Calu3 (cell line): ENCODE results near the gene SLC25A24. TPM values are rescaled to one million over a fixed set of nuclear protein-coding genes. Genes with fewer than 3 reads are reported as not detected.
A peak's percentile ranks its signal among the peaks of the same experiment; 100 is the strongest.
"Not testable (repeated sequence)": the region's sequence is repeated elsewhere in the genome, so short reads cannot be mapped to it uniquely, and the experiment has no call there.

ENCODE experiments used
- Bru-seq: library from RNA; stranded (reverse); fragments of 400-500 nt; gene quantifications from one replicate; lab custom pipeline; 2021; lab: Mats Ljungman, UMichigan
- BruChase-seq, 2 experiments: library from RNA; stranded (reverse); fragments of 400-500 nt; gene quantifications; one replicate each; lab custom pipeline; 2021; lab: Mats Ljungman, UMichigan
- BruUV-seq: library from RNA; stranded (reverse); fragments of 400-500 nt; replicated peaks from 2 replicates; lab custom pipeline; 2021; lab: Mats Ljungman, UMichigan
- CTCF ChIA-PET: fragments of 300-600 bp; sonication (Branson Sonifier 250); formaldehyde crosslinking; loops from one replicate; lab custom pipeline; 2022; ENCODE audit warnings: antibody characterized with exemption; lab: Charles Lee
- DNase-seq: peaks from one replicate; pipeline ENCODE4 v3.0.0; 2022
- H3K27ac Mint-ChIP-seq: one replicate; pipeline ENCODE4 v1.8.0; 2022; ENCODE audit warnings: mixed read lengths; ENCODE audit not compliant: unreplicated experiment
- H3K27me3 Mint-ChIP-seq: one replicate; pipeline ENCODE4 v1.8.0; 2022; ENCODE audit warnings: mixed read lengths; ENCODE audit not compliant: unreplicated experiment
- H3K36me3 Mint-ChIP-seq: one replicate; pipeline ENCODE4 v1.8.0; 2022; ENCODE audit warnings: mild to moderate bottlenecking, moderate library complexity, mixed read lengths; ENCODE audit not compliant: insufficient read depth, unreplicated experiment
- H3K4me1 Mint-ChIP-seq: one replicate; pipeline ENCODE4 v1.8.0; 2022; ENCODE audit warnings: mild to moderate bottlenecking, low read depth, mixed read lengths; ENCODE audit not compliant: unreplicated experiment
- H3K4me3 Mint-ChIP-seq: one replicate; pipeline ENCODE4 v1.8.0; 2022; ENCODE audit warnings: mild to moderate bottlenecking, low read depth, moderate library complexity, mixed read lengths; ENCODE audit not compliant: unreplicated experiment
- H3K9me3 Mint-ChIP-seq: one replicate; pipeline ENCODE4 v1.8.0; 2022; ENCODE audit warnings: low read depth, mixed read lengths; ENCODE audit not compliant: unreplicated experiment
- CTCF ChIP-seq: fragments of 200-600 bp; IDR thresholded peaks from one replicate; pipeline ENCODE4 v1.8.0; 2022; ENCODE audit warnings: antibody characterized with exemption; ENCODE audit not compliant: unreplicated experiment
- intact Hi-C: fragments of 100-400 bp; cut with micrococcal nuclease; formaldehyde crosslinking; loops from one replicate; pipeline ENCODE4 v1.10.0; 2022; ENCODE audit not compliant: unreplicated experiment
- long read RNA-seq: library from polyadenylated mRNA; stranded (forward); transcript quantifications from one replicate; pipeline ENCODE4 v2.0.0, GENCODE V29; 2022
- total RNA-seq: library from RNA; stranded (reverse); gene quantifications from 2 replicates; pipeline ENCODE4 v1.2.3, GENCODE V29; 2022

The SLC25A24 gene
- total RNA-seq (40.7 and 41.0 TPM in 2 replicates), Bru-seq, nascent RNA (percentile 91 among the genes with signal in this experiment), BruChase-seq, experiment 1, labeled RNA remaining after a 6-hour chase (percentile 90 among the genes with signal in this experiment), BruChase-seq, experiment 2, labeled RNA remaining after a 2-hour chase (percentile 83 among the genes with signal in this experiment)
- long read RNA-seq, full-length matches to known transcripts, result 44 of 55 reads
- long read RNA-seq, partial matches to known transcripts, result 4 of 55 reads
- long read RNA-seq, other reads (novel, unspliced or antisense), result 7 of 55 reads

- no TSS peak for BruUV-seq
Measured at GRCh38 chr1:108199781-108200686, at the start of gene SLC25A24. Gene SLC25A24 (minus strand): TSS chr1:108200343. CDS start chr1:108200138, 205 bp downstream.

GRCh38 chr1:108243976-108244375 is 43.8 kb upstream of the SLC25A24 start, which contains the start of gene NBPF4:
Gene NBPF4 (minus strand): TSS chr1:108244076. CDS start chr1:108243761, 315 bp downstream.
- BruUV-seq, CTCF ChIA-PET, H3K9me3 Mint-ChIP-seq, intact Hi-C loops, H3K27me3 Mint-ChIP-seq, H3K4me3 Mint-ChIP-seq, H3K4me1 Mint-ChIP-seq, H3K36me3 Mint-ChIP-seq, H3K27ac Mint-ChIP-seq, DNase-seq: not testable (repeated sequence)

More at GRCh38 chr1:108199781-108200686, at the start of gene SLC25A24:
- CTCF ChIA-PET, result interaction anchor here (0.7 kb wide), 1 partner anchor 128 kb away, joined by 3 read pairs; no protein-coding TSS in a partner anchor
- H3K36me3 Mint-ChIP-seq, result peaks cover 39% of the 10 kb centered on the region
- H3K4me3 Mint-ChIP-seq, result peak within 1 kb of the TSS; percentile 89
- no peaks in the 10 kb centered on the region for H3K27me3 Mint-ChIP-seq
- peak; percentile 83 for DNase-seq
- peaks cover 21% of the 10 kb centered on the region for H3K4me1 Mint-ChIP-seq
- intact Hi-C loops, result no loop called here
- H3K27ac Mint-ChIP-seq, result peak within 1 kb of the TSS; percentile 87
- peaks cover 6% of the 10 kb centered on the region for H3K9me3 Mint-ChIP-seq
- TF ChIP-seq CTCF, result no peak

DNA sequence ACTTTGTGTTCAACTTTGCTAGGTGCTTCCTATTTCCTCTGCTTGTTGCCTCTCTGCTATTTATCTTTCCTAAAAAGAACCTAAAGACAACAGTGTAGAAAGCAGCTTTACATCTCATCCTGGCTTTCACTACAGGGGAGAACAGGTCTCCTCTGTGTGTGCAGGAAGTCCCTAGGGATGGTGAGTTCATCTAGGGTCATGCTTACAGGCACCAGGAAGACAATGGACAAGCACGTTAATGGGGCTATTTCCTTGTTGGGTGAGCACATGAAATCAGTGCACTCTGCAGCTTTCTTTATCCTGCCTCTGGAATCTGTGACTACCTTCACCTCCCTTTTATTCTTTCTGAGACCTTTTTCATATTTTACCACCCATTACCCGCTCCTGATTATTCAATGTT is 39.3 kb upstream of the SLC25A24 start:
- intact Hi-C loops, H3K36me3 Mint-ChIP-seq, H3K27ac Mint-ChIP-seq, BruUV-seq, H3K9me3 Mint-ChIP-seq, H3K4me1 Mint-ChIP-seq, DNase-seq, CTCF ChIA-PET, H3K27me3 Mint-ChIP-seq, H3K4me3 Mint-ChIP-seq: not testable (repeated sequence)

GRCh38 chr1:108235308-108235707 is 35.2 kb upstream of the SLC25A24 start:
- H3K4me1 Mint-ChIP-seq, H3K27me3 Mint-ChIP-seq, H3K27ac Mint-ChIP-seq, H3K36me3 Mint-ChIP-seq, DNase-seq, H3K4me3 Mint-ChIP-seq, intact Hi-C loops, H3K9me3 Mint-ChIP-seq, CTCF ChIA-PET, BruUV-seq: not testable (repeated sequence)

GRCh38 chr1:108232183-108232582 is 32.0 kb upstream of the SLC25A24 start:
- CTCF ChIA-PET, H3K9me3 Mint-ChIP-seq, intact Hi-C loops, H3K4me3 Mint-ChIP-seq, H3K36me3 Mint-ChIP-seq, H3K27me3 Mint-ChIP-seq, H3K27ac Mint-ChIP-seq, DNase-seq, BruUV-seq, H3K4me1 Mint-ChIP-seq: not testable (repeated sequence)

DNA sequence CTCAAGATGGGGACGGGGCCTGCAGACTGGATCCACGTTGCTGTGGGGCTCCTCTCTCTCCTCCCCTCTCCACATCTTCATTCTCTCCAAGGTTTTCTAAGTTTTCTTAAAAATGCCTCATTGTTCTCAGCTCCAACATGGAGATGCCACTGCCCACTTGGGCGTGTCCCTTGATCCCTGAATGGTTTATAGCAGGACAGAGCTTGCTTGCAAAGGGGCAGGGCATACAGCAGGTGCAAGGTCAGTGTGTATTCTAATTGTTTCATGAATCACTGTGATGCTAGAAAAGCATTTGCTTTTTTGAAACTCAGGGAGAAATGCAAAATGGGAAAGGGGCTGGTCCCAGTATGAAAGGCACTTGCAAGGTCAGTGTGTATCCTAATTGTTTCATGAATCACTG is 29.8 kb upstream of the SLC25A24 start:
- intact Hi-C loops, H3K9me3 Mint-ChIP-seq, H3K27ac Mint-ChIP-seq, CTCF ChIA-PET, H3K4me3 Mint-ChIP-seq, BruUV-seq, H3K36me3 Mint-ChIP-seq, DNase-seq, H3K27me3 Mint-ChIP-seq, H3K4me1 Mint-ChIP-seq: not testable (repeated sequence)

DNA sequence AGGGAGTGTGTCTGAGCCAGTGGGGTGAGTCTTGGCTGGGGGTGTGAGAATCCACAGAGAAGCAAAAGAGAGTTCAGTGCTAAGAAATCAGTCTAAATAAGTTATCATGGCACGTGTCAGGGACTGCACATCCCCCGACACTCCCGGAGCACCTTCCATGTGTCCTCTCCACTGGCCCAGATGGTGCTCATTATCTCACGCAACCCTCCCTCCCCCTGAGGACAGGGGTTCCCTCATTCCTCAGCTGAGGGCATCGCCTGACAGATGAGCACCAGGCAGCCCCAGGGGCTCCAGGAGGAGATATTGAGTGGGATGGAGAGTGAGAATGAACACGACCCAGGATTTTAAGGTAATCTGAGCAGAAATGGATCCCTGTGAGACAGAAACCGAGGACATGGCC is 27.6 kb upstream of the SLC25A24 start:
- BruUV-seq, H3K36me3 Mint-ChIP-seq, H3K4me1 Mint-ChIP-seq, DNase-seq, H3K9me3 Mint-ChIP-seq, CTCF ChIA-PET, H3K27me3 Mint-ChIP-seq, H3K4me3 Mint-ChIP-seq, intact Hi-C loops, H3K27ac Mint-ChIP-seq: not testable (repeated sequence)

DNA sequence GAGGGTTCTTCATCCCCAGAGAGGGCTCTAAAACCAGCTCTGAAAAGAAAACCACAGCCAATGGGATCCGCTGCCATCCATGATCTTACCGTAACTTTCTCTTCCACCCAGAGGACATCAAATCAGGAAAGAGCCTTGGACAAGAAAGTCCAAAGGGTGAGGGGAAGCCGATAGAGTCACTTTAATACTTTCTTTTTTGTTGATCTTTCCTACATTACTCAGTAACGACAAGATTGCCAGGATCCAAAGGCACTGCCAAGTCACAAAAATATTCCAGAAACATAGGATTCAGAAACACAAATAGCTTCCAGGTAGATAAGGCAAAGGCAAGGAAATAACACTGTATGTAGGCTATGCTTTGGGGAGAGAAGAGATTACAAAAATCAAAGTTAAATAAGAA is 26.7 kb upstream of the SLC25A24 start:
- intact Hi-C loops, H3K27me3 Mint-ChIP-seq, H3K36me3 Mint-ChIP-seq, DNase-seq, H3K9me3 Mint-ChIP-seq, H3K4me1 Mint-ChIP-seq, CTCF ChIA-PET, BruUV-seq, H3K4me3 Mint-ChIP-seq, H3K27ac Mint-ChIP-seq: not testable (repeated sequence)
